ENCODE data around the gene DNAJC18. TPM values are rescaled to one million over a fixed set of nuclear protein-coding genes. Genes with fewer than 3 reads are reported as not detected.

DNAJC18 gene
- total RNA-seq, 1 donor from 2014 or later = 7.6 TPM

DNA sequence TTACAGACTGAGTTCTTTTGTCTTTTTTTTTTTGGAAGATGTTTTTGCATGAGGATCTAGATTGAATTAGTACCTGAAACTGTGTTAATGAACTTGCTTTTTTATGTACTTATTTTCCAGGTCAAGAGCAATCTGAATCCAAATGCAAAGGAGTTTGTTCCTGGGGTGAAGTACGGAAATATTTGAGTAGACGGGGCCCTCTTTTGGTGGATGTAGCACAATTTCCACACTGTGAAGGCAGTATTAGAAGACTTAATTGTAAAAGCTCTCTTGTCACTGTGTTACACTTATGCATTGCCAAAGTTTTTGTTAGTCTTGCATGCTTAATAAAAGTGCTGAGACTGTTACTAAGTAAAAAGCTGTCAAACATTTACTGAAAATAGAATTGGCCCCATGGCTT, 70.7 kb downstream of the DNAJC18 start:
- no peaks in the 10 kb centered on the region for H3K9me3 ChIP-seq
- no peak for TF ChIP-seq POLR2A (IDR thresholded peaks at IDR 0.05)
- no peaks in the 10 kb centered on the region for H3K27me3 ChIP-seq
- intact Hi-C loops (cut with DNase I) = no loop called here
- no peak for DNase-seq (ENCODE audit: extremely low spot score in 2 of 2)
- peaks cover 5 to 76% of the 10 kb centered on the region in 2 donors for H3K36me3 ChIP-seq
- H3K4me3 ChIP-seq = no peak overlapping the region
- no peak overlapping the region for H3K27ac ChIP-seq
- peaks cover 2% of the 10 kb centered on the region for H3K4me1 ChIP-seq

- intact Hi-C loops (cut with DNase I) = no loop called here
Measured at GRCh38 chr5:139364466-139364865, 74.9 kb downstream of the DNAJC18 start.

DNA sequence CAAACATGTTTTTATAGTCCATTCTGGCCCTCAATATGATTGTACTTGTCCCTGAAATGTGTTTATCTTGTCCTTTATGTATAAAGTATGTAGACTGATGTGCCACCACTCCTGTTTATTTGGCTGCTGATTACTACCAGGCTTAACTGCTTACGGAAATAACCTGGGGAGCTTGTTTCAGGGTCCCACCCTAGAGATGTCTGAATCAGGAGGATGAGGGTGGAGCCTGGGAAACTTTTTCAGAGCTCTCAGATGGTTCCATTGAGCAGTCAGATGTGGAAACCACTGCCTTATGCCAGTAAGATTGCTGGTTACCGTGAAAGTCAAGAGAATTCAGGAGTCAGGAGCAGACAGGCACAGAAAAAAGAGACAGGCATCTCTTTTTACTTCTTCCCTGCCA, 75.4 kb downstream of the DNAJC18 start:
- TF ChIP-seq, protein P1, sequence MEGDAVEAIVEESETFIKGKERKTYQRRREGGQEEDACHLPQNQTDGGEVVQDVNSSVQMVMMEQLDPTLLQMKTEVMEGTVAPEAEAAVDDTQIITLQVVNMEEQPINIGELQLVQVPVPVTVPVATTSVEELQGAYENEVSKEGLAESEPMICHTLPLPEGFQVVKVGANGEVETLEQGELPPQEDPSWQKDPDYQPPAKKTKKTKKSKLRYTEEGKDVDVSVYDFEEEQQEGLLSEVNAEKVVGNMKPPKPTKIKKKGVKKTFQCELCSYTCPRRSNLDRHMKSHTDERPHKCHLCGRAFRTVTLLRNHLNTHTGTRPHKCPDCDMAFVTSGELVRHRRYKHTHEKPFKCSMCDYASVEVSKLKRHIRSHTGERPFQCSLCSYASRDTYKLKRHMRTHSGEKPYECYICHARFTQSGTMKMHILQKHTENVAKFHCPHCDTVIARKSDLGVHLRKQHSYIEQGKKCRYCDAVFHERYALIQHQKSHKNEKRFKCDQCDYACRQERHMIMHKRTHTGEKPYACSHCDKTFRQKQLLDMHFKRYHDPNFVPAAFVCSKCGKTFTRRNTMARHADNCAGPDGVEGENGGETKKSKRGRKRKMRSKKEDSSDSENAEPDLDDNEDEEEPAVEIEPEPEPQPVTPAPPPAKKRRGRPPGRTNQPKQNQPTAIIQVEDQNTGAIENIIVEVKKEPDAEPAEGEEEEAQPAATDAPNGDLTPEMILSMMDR (IDR thresholded peaks at IDR 0.05) = no peak
- TF ChIP-seq POLR2A (IDR thresholded peaks at IDR 0.05) = no peak
- peak in 1 of 2 donors; percentile 82 for TF ChIP-seq POLR2AphosphoS5 (IDR thresholded peaks at IDR 0.05; ENCODE audit: insufficient read depth in 1 of 2, low read depth in 1 of 2)
- Histone ChIP-seq H3K36me3 (peaks cover 5 to 42% of the 10 kb centered on the region in 2 donors), H3K4me3 (no peak overlapping the region), H3K27ac (no peak overlapping the region), H3K27me3 (no peaks in the 10 kb centered on the region), H3K4me1 (peaks cover 8% of the 10 kb centered on the region), H3K9me3 (no peaks in the 10 kb centered on the region)
- intact Hi-C loops (cut with DNase I) = no loop called here
- no peak for DNase-seq (ENCODE audit: extremely low spot score in 2 of 2)

More at GRCh38 chr5:139364466-139364865, 74.9 kb downstream of the DNAJC18 start:
- H3K36me3 ChIP-seq = peaks cover 5 to 47% of the 10 kb centered on the region in 2 donors
- H3K4me1 ChIP-seq = peaks cover 6% of the 10 kb centered on the region
- no peak for TF ChIP-seq POLR2A (IDR thresholded peaks at IDR 0.05)
- no peak for TF ChIP-seq POLR2AphosphoS5 (IDR thresholded peaks at IDR 0.05; ENCODE audit: insufficient read depth in 1 of 2, low read depth in 1 of 2)
- H3K4me3 ChIP-seq = no peak overlapping the region
- H3K27me3 ChIP-seq = no peaks in the 10 kb centered on the region
- no peaks in the 10 kb centered on the region for H3K9me3 ChIP-seq
- H3K27ac ChIP-seq = no peak overlapping the region
- no peak for DNase-seq (ENCODE audit: extremely low spot score in 2 of 2)

DNA sequence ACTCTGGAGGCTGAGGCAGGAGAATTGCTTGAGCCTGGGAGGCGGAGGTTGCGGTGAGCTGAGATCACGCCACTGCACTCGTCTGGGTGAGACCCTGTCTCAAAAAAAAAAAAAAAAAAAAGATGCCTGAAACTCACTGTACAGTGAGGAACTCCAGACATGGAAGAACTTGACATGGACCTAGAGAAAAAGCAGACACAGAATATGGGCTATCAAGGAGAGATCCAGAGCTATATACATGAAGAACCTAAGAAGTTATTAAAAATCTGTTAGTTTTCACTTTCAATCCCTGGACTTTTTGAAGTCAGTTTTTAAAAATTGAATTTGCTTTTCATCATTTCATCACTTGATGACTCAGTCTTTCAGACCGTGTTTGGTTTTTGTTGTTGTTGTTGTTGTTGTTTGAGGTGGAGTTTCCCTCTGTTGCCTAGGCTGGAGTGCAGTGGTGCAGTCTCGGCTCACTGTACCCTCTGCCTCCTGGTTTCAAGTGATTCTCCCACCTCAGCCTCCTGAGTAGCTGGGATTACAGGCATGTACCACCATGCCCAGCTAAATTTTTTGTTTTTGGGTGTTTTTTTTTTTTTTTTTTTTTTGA, 77.4 kb downstream of the DNAJC18 start:
- no peaks in the 10 kb centered on the region for H3K9me3 ChIP-seq
- H3K27ac ChIP-seq = no peak overlapping the region
- H3K4me3 ChIP-seq = no peak overlapping the region
- H3K36me3 ChIP-seq = peaks cover 5 to 28% of the 10 kb centered on the region in 2 donors
- no peak for DNase-seq (ENCODE audit: extremely low spot score in 2 of 2)
- H3K27me3 ChIP-seq = no peaks in the 10 kb centered on the region
- intact Hi-C loops (cut with DNase I) = no loop called here
- peaks cover 22% of the 10 kb centered on the region for H3K4me1 ChIP-seq
- TF ChIP-seq POLR2A (IDR thresholded peaks at IDR 0.05) (no peak), POLR2AphosphoS5 (IDR thresholded peaks at IDR 0.05; ENCODE audit: insufficient read depth in 1 of 2, low read depth in 1 of 2) (no peak)
- TF ChIP-seq, protein P1 (IDR thresholded peaks at IDR 0.05) = no peak

- Histone ChIP-seq H3K4me1 (peaks cover 24% of the 10 kb centered on the region), H3K9me3 (no peaks in the 10 kb centered on the region), H3K36me3 (peaks cover 5 to 15% of the 10 kb centered on the region in 2 donors), H3K27ac (no peak overlapping the region), H3K4me3 (no peak overlapping the region), H3K27me3 (no peaks in the 10 kb centered on the region)
- TF ChIP-seq POLR2AphosphoS5 (IDR thresholded peaks at IDR 0.05; ENCODE audit: insufficient read depth in 1 of 2, low read depth in 1 of 2) = no peak
- TF ChIP-seq POLR2A (IDR thresholded peaks at IDR 0.05) = no peak
- TF ChIP-seq, protein P1 (IDR thresholded peaks at IDR 0.05) = no peak
- no peak for DNase-seq (ENCODE audit: extremely low spot score in 2 of 2)
- intact Hi-C loops (cut with DNase I) = no loop called here
Measured at GRCh38 chr5:139360384-139360783, 78.9 kb downstream of the DNAJC18 start.

Small RNA genes within 50 kb of the gene (small RNA-seq; reads per million reads assigned to genes)
- gene RNU5B-4P = not detected

Other genes with a start within 250 kb of the DNAJC18 start
- 35.6 TPM for gene SIL1, start 241.2 kb downstream of the DNAJC18 start, total RNA-seq
- gene MATR3, start 145.8 kb downstream of the DNAJC18 start, total RNA-seq = 126 TPM
- gene PAIP2, start 97.7 kb downstream of the DNAJC18 start, total RNA-seq = 66.0 TPM
- not detected for gene SLC23A1, start 56.2 kb downstream of the DNAJC18 start, total RNA-seq
- not detected for gene MZB1, start 49.6 kb downstream of the DNAJC18 start, total RNA-seq
- gene PROB1, start 44.4 kb downstream of the DNAJC18 start, total RNA-seq = 2.5 TPM
- 12.3 TPM for gene SPATA24, start 35.4 kb downstream of the DNAJC18 start, total RNA-seq
- gene ECSCR, start 23.2 kb upstream of the DNAJC18 start, total RNA-seq = 37.1 TPM
- gene SMIM33, start 31.5 kb upstream of the DNAJC18 start, total RNA-seq = not detected
- 103 TPM for gene STING1, start 43.2 kb upstream of the DNAJC18 start, total RNA-seq
- 57.5 TPM for gene UBE2D2, start 121.8 kb upstream of the DNAJC18 start, total RNA-seq
- gene CXXC5, start 208.8 kb upstream of the DNAJC18 start, total RNA-seq = 51.8 TPM

All from vagina (tissue), 2 donors.